ENCODE measurements around the gene IL26. TPM values are rescaled to one million over a fixed set of nuclear protein-coding genes. Genes with fewer than 3 reads are reported as not detected.

Gene IL26
- total RNA-seq, 2 experiments from 2014 or later = 0.25 TPM; not detected in 1

GRCh38 chr12:68231229-68231628 lies 5.6 kb upstream of the IL26 start:
- Mint-ChIP-seq H3K4me3 (no peak overlapping the region), H3K36me3 (ENCODE audit: low read depth) (no peaks in the 10 kb centered on the region), H3K27me3 (no peaks in the 10 kb centered on the region), H3K27ac (no peak overlapping the region), H3K9me3 (no peaks in the 10 kb centered on the region), H3K4me1 (ENCODE audit: low read depth) (peaks cover 24% of the 10 kb centered on the region)
- H3K36me3 ChIP-seq (ENCODE audit: insufficient read depth, low read length) = no peaks in the 10 kb centered on the region
- POLR2A ChIA-PET = interaction anchor here (1.2 to 2.5 kb wide), 3 partner anchors 8 to 59 kb away, joined by 3 to 8 read pairs (median 3); no protein-coding TSS in a partner anchor
- H3K27me3 ChIP-seq (ENCODE audit: control insufficient read depth in 1 of 2, insufficient read depth in 2 of 2, low read length in 2 of 2) = no peaks in the 10 kb centered on the region
- intact Hi-C loops (cut with DNase I, micrococcal nuclease) = no loop called here
- CTCF ChIA-PET = interaction anchor here (1.7 kb wide), 1 partner anchor 8 kb away, joined by 9 read pairs; no protein-coding TSS in a partner anchor
- ATAC-seq (ENCODE audit: poor library complexity) = no peak
- H3K27ac ChIP-seq (ENCODE audit: low read depth in 1 of 2, low read length in 2 of 2) = no peak overlapping the region
- no peak for DNase-seq
- no peaks in the 10 kb centered on the region for H3K9me3 ChIP-seq (ENCODE audit: control insufficient read depth in 1 of 2, insufficient read depth in 1 of 2, low read length in 2 of 2)
- TF ChIP-seq CTCF (IDR thresholded peaks at IDR 0.05) = no peak
- no peak overlapping the region for H3K4me3 ChIP-seq (ENCODE audit: low read length)
- H3K4me1 ChIP-seq (ENCODE audit: insufficient read depth, low read length) = peaks cover 3% of the 10 kb centered on the region

GRCh38 chr12:68229956-68230355 lies 4.3 kb upstream of the IL26 start:
- DNase-seq (no peak), ATAC-seq (ENCODE audit: poor library complexity) (no peak)
- no peaks in the 10 kb centered on the region for H3K27me3 ChIP-seq (ENCODE audit: control insufficient read depth in 1 of 2, insufficient read depth in 2 of 2, low read length in 2 of 2)
- H3K27me3 Mint-ChIP-seq = no peaks in the 10 kb centered on the region
- intact Hi-C loops (cut with DNase I, micrococcal nuclease) = loop anchor here in 1 of 2 experiments (10.0 kb wide), 1 partner anchor 185 kb away; no protein-coding TSS in a partner anchor
- H3K27ac ChIP-seq (ENCODE audit: low read depth in 1 of 2, low read length in 2 of 2) = no peak overlapping the region
- peaks cover 14% of the 10 kb centered on the region for H3K4me1 Mint-ChIP-seq (ENCODE audit: low read depth)
- ChIA-PET POLR2A (interaction anchor here (0.5 to 2.5 kb wide), 2 partner anchors 12 to 168 kb away, joined by 3 to 8 read pairs; no protein-coding TSS in a partner anchor), CTCF (no interaction called here)
- no peaks in the 10 kb centered on the region for H3K9me3 ChIP-seq (ENCODE audit: control insufficient read depth in 1 of 2, insufficient read depth in 1 of 2, low read length in 2 of 2)
- no peaks in the 10 kb centered on the region for H3K36me3 ChIP-seq (ENCODE audit: insufficient read depth, low read length)
- no peaks in the 10 kb centered on the region for H3K4me1 ChIP-seq (ENCODE audit: insufficient read depth, low read length)
- TF ChIP-seq CTCF (IDR thresholded peaks at IDR 0.05) = no peak
- no peak overlapping the region for H3K4me3 ChIP-seq (ENCODE audit: low read length)
- no peak overlapping the region for H3K27ac Mint-ChIP-seq
- H3K9me3 Mint-ChIP-seq = no peaks in the 10 kb centered on the region
- H3K4me3 Mint-ChIP-seq = no peak overlapping the region
- no peaks in the 10 kb centered on the region for H3K36me3 Mint-ChIP-seq (ENCODE audit: low read depth)

GRCh38 chr12:68227356-68227755 lies 1.7 kb upstream of the IL26 start:
- no peaks in the 10 kb centered on the region for H3K27me3 ChIP-seq (ENCODE audit: control insufficient read depth in 1 of 2, insufficient read depth in 2 of 2, low read length in 2 of 2)
- no peak overlapping the region for H3K4me3 Mint-ChIP-seq
- no peaks in the 10 kb centered on the region for H3K36me3 ChIP-seq (ENCODE audit: insufficient read depth, low read length)
- no peak overlapping the region for H3K4me3 ChIP-seq (ENCODE audit: low read length)
- H3K9me3 ChIP-seq (ENCODE audit: control insufficient read depth in 1 of 2, insufficient read depth in 1 of 2, low read length in 2 of 2) = no peaks in the 10 kb centered on the region
- POLR2A ChIA-PET = no interaction called here
- H3K4me1 Mint-ChIP-seq (ENCODE audit: low read depth) = peaks cover 6% of the 10 kb centered on the region
- ATAC-seq (ENCODE audit: poor library complexity) (no peak), DNase-seq (no peak)
- no peak for TF ChIP-seq CTCF (IDR thresholded peaks at IDR 0.05)
- H3K36me3 Mint-ChIP-seq (ENCODE audit: low read depth) = no peaks in the 10 kb centered on the region
- no peak overlapping the region for H3K27ac Mint-ChIP-seq
- peaks cover 6% of the 10 kb centered on the region for H3K4me1 ChIP-seq (ENCODE audit: insufficient read depth, low read length)
- no peaks in the 10 kb centered on the region for H3K9me3 Mint-ChIP-seq
- H3K27me3 Mint-ChIP-seq = no peaks in the 10 kb centered on the region
- intact Hi-C loops (cut with DNase I, micrococcal nuclease) = loop anchor here in 1 of 2 experiments (10.0 kb wide), 1 partner anchor 183 kb away; no protein-coding TSS in a partner anchor
- CTCF ChIA-PET = no interaction called here
- H3K27ac ChIP-seq (ENCODE audit: low read depth in 1 of 2, low read length in 2 of 2) = no peak overlapping the region

Data from CD4-positive, alpha-beta T cell (primary cell).